CD4-positive, CD25-positive, alpha-beta regulatory T cell (primary cell): Measurements from ENCODE around the gene OR4D2. TPM values are rescaled to one million over a fixed set of nuclear protein-coding genes. Genes with fewer than 3 reads are reported as not detected.

Experiments
- ATAC-seq, 2 donors: fragments of 150-1000 bp; cut with Tn5 transposase; one replicate each; pipeline ENCODE4 v1.10.0; 2021; ENCODE audit warnings: low read depth in 2 of 2, moderate number of reproducible peaks in 2 of 2, moderate library complexity in 1 of 2
- DNase-seq, 3 donors: peaks; one replicate each; pipeline versions ENCODE4 v3.0.0 to v3.0.0-alpha.2; 2012 to 2022; ENCODE audit warnings: mixed read lengths in 1 of 3
- H3K27ac ChIP-seq: one replicate; pipeline ENCODE4 v1.7.0; 2013; ENCODE audit warnings: mild to moderate bottlenecking, low read length; ENCODE audit not compliant: insufficient read depth, poor library complexity, severe bottlenecking
- H3K27me3 ChIP-seq: one replicate; pipeline ENCODE4 v1.7.0; 2013; ENCODE audit warnings: low read length; ENCODE audit not compliant: control insufficient read depth, insufficient read depth
- H3K36me3 ChIP-seq: one replicate; pipeline ENCODE4 v1.7.0; 2013; ENCODE audit warnings: mild to moderate bottlenecking, low read length, moderate library complexity; ENCODE audit not compliant: control insufficient read depth, insufficient read depth
- H3K4me1 ChIP-seq: 2 replicates; pipeline ENCODE4 v1.7.0; 2013; ENCODE audit warnings: mild to moderate bottlenecking, low read length; ENCODE audit not compliant: insufficient read depth, control insufficient read depth, poor library complexity, severe bottlenecking
- H3K4me3 ChIP-seq: one replicate; pipeline ENCODE4 v1.7.0; 2013; ENCODE audit warnings: low read depth, mild to moderate bottlenecking, low read length, moderate library complexity
- H3K9me3 ChIP-seq, 2 experiments: 1 replicate in 1 of 2; 2 replicates in 1 of 2; pipeline ENCODE4 v1.7.0; 2013; ENCODE audit warnings: low read length in 2 of 2, mild to moderate bottlenecking in 1 of 2, moderate library complexity in 1 of 2; ENCODE audit not compliant: control insufficient read depth in 2 of 2
- H3K27ac Mint-ChIP-seq, 3 donors: one replicate each; pipeline ENCODE4 v1.8.0; 2020 to 2022; ENCODE audit warnings: mild to moderate bottlenecking in 3 of 3, mixed read lengths in 3 of 3, moderate library complexity in 2 of 3
- H3K27me3 Mint-ChIP-seq: one replicate; pipeline ENCODE4 v1.8.0; 2022; ENCODE audit warnings: mild to moderate bottlenecking, mixed read lengths
- H3K36me3 Mint-ChIP-seq: one replicate; pipeline ENCODE4 v1.8.0; 2020; ENCODE audit warnings: mixed read lengths
- H3K4me1 Mint-ChIP-seq, 4 donors: one replicate each; pipeline ENCODE4 v1.8.0; 2020 to 2022; ENCODE audit warnings: mixed read lengths in 4 of 4, mild to moderate bottlenecking in 1 of 4
- H3K4me3 Mint-ChIP-seq, 4 donors: one replicate each; pipeline ENCODE4 v1.8.0; 2020 to 2022; ENCODE audit warnings: mild to moderate bottlenecking in 4 of 4, mixed read lengths in 4 of 4, moderate library complexity in 3 of 4
- H3K9me3 Mint-ChIP-seq, 7 donors: one replicate each; pipeline ENCODE4 v1.8.0; 2020 to 2022; ENCODE audit warnings: mixed read lengths in 7 of 7, mild to moderate bottlenecking in 3 of 7, moderate library complexity in 2 of 7
- polyA plus RNA-seq, 4 donors: library from polyadenylated mRNA; unstranded; fragments of 300-500 nt; fragmentation: Illumina TruSeq; gene quantifications; one replicate each; pipeline ENCODE4 v1.2.3, GENCODE V29; 2021
- total RNA-seq: library from RNA; stranded (reverse); gene quantifications from one replicate; pipeline ENCODE4 v1.2.3, GENCODE V29; 2022

OR4D2 gene
- total and polyA plus RNA-seq, 5 donors from 2014 or later: not detected

- H3K27me3 ChIP-seq: no peaks in the 10 kb centered on the region
- Mint-ChIP-seq H3K4me3 (peak overlapping the region in 3 of 4 donors; percentile 27 to 57 (median 32)), H3K4me1 (peaks cover 31 to 42% (median 36%) of the 10 kb centered on the region in 4 donors), H3K27ac (peak overlapping the region in 1 of 3 donors; percentile 65), H3K9me3 (no peaks in the 10 kb centered on the region), H3K36me3 (peaks cover 3% of the 10 kb centered on the region), H3K27me3 (peaks cover 26% of the 10 kb centered on the region)
- peak; percentile 25 to 84 (median 63) for DNase-seq
- peak; percentile 79 to 89 for ATAC-seq
- H3K36me3 ChIP-seq: no peaks in the 10 kb centered on the region
- peaks cover 27% of the 10 kb centered on the region for H3K4me1 ChIP-seq
- no peaks in the 10 kb centered on the region for H3K9me3 ChIP-seq
- no peak overlapping the region for H3K4me3 ChIP-seq
- no peak overlapping the region for H3K27ac ChIP-seq
Observed at GRCh38 chr17:58172369-58173071, 5.7 kb downstream of the OR4D2 start.

- H3K27ac ChIP-seq: no peak overlapping the region
- H3K4me3 ChIP-seq: no peak overlapping the region
- no peaks in the 10 kb centered on the region for H3K36me3 ChIP-seq
- no peak for DNase-seq
- no peaks in the 10 kb centered on the region for H3K9me3 ChIP-seq
- no peak for ATAC-seq
- H3K27ac Mint-ChIP-seq: no peak overlapping the region
- H3K9me3 Mint-ChIP-seq: no peaks in the 10 kb centered on the region
- H3K27me3 Mint-ChIP-seq: peaks cover 31% of the 10 kb centered on the region
- peaks cover 22 to 35% (median 26%) of the 10 kb centered on the region in 4 donors for H3K4me1 Mint-ChIP-seq
- no peak overlapping the region for H3K4me3 Mint-ChIP-seq
- peaks cover 18% of the 10 kb centered on the region for H3K4me1 ChIP-seq
- H3K27me3 ChIP-seq: no peaks in the 10 kb centered on the region
- H3K36me3 Mint-ChIP-seq: no peaks in the 10 kb centered on the region
Observed at GRCh38 chr17:58174871-58175270, 8.1 kb downstream of the OR4D2 start.

DNA sequence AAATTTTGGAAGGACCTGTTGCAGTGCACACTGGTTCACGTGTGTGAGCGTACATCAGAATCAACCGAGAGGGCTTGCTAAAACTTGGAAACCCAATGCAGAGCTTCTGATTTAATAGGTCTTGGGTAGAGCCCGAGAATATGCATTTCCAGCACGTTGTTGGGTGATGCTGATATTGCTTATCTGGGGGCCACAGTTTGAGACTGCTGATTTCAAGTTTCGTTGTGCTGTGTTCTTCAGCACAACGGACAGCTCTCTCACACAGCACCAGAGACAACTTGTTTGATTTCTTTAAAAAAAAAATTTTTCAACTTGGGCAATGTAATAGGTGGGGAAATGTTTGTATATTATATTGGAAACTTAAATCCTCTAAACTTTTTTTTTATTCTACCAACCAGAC, 9.4 kb downstream of the OR4D2 start:
- no peak overlapping the region for H3K27ac ChIP-seq
- ATAC-seq (no peak), DNase-seq (no peak)
- H3K9me3 ChIP-seq: no peaks in the 10 kb centered on the region
- Mint-ChIP-seq H3K9me3 (no peaks in the 10 kb centered on the region), H3K4me3 (no peak overlapping the region), H3K27ac (no peak overlapping the region), H3K27me3 (peaks cover 31% of the 10 kb centered on the region), H3K4me1 (peaks cover 13 to 23% (median 14%) of the 10 kb centered on the region in 4 donors), H3K36me3 (no peaks in the 10 kb centered on the region)
- peaks cover 7% of the 10 kb centered on the region for H3K4me1 ChIP-seq
- no peaks in the 10 kb centered on the region for H3K27me3 ChIP-seq
- H3K4me3 ChIP-seq: no peak overlapping the region
- no peaks in the 10 kb centered on the region for H3K36me3 ChIP-seq

DNA sequence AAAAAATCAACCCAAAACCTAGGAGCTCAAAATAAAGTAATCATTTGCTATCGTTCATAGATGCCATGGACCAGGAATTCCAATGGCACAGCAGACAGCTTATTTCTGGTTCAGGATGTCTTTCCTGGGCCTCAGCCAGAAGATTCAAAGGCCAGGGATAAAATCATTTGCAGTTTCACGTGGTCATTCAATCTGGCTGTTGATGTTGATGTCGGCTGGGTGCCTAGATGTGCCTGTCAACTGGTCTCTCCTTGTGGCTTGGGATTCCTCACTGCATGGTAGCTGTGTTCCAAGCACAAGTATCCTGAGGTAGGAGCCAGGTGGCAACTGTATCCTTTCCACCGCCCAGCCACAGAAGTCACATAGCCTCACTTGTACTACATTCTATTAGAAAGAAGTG, 15.0 kb downstream of the OR4D2 start:
- DNase-seq: no peak

DNA sequence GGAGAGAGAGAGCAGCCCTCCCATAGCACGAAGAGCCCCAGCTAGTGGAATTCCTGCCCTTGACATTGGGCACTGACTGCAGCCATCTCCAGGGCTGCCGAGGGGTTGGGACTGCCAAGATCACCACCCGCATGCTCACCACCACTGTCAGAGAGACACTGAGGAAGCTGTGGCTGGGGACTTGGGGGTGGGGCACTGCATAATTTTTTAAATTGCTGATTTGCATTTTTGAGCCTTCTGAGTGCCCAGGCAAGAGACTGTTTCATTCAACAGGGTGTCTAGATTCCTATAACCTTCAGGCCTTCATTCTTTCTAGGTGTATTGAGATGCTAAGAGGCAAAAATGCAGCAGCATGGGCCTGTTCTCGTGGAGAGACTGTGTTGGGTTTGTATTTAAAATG, 16.7 kb downstream of the OR4D2 start:
- H3K4me1 ChIP-seq: no peaks in the 10 kb centered on the region
- H3K27me3 ChIP-seq: no peaks in the 10 kb centered on the region
- no peak overlapping the region for H3K4me3 Mint-ChIP-seq
- H3K9me3 Mint-ChIP-seq: no peaks in the 10 kb centered on the region
- H3K27ac Mint-ChIP-seq: no peak overlapping the region
- no peak overlapping the region for H3K27ac ChIP-seq
- no peaks in the 10 kb centered on the region for H3K9me3 ChIP-seq
- DNase-seq (no peak), ATAC-seq (no peak)
- peaks cover 0 to 4% (median 1%) of the 10 kb centered on the region in 4 donors for H3K4me1 Mint-ChIP-seq
- H3K36me3 Mint-ChIP-seq: no peaks in the 10 kb centered on the region
- no peak overlapping the region for H3K4me3 ChIP-seq
- H3K36me3 ChIP-seq: no peaks in the 10 kb centered on the region
- H3K27me3 Mint-ChIP-seq: peaks cover 18% of the 10 kb centered on the region

More for the DNA sequence above, 15.0 kb downstream of the OR4D2 start:
- no peaks in the 10 kb centered on the region for H3K4me1 ChIP-seq
- no peak overlapping the region for H3K27ac ChIP-seq
- H3K9me3 ChIP-seq: no peaks in the 10 kb centered on the region
- Mint-ChIP-seq H3K36me3 (no peaks in the 10 kb centered on the region), H3K9me3 (no peaks in the 10 kb centered on the region), H3K4me1 (peaks cover 0 to 4% (median 1%) of the 10 kb centered on the region in 4 donors), H3K4me3 (no peak overlapping the region), H3K27me3 (peaks cover 12% of the 10 kb centered on the region), H3K27ac (no peak overlapping the region)
- no peaks in the 10 kb centered on the region for H3K27me3 ChIP-seq
- ATAC-seq: no peak
- H3K36me3 ChIP-seq: no peaks in the 10 kb centered on the region
- H3K4me3 ChIP-seq: no peak overlapping the region

DNA sequence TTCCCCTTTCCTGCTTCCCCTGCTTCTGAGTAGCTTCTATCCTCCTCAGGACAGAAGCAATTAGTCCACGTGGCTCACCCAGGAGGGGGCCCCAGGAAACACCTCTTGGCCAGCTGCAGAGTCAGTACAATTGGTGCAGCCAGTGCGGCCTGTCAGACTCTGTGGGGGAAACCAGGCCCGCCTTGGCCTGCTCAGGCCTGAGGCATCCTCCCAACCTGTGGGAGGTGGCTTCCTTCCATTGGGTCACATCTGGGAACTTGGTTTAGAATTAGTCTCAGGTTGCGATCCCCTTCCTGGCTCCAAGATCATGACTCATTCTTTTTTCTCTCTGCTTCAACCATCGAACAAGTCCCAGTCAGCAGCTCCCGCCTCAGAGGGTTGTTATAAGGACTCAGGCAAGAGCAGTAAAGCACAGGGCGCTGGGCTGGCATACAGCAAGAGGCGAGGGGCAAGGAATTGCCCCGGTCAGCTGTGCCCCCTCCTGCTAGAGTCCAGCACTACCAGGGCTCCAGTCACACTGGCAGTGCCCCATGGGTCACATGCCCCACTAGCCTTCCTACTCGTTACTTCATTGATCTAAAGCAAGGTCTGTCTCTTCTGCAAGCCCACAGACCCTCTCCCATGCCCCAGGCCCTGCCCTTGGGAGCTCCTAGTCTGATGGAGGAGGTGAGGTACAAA, 17.7 kb downstream of the OR4D2 start:
- Mint-ChIP-seq H3K9me3 (no peaks in the 10 kb centered on the region), H3K4me1 (peaks cover 0 to 3% (median 1%) of the 10 kb centered on the region in 4 donors), H3K4me3 (no peak overlapping the region), H3K27ac (no peak overlapping the region), H3K36me3 (no peaks in the 10 kb centered on the region), H3K27me3 (peaks cover 15% of the 10 kb centered on the region)
- DNase-seq (no peak), ATAC-seq (no peak)
- Histone ChIP-seq H3K4me3 (no peak overlapping the region), H3K27me3 (no peaks in the 10 kb centered on the region), H3K9me3 (no peaks in the 10 kb centered on the region), H3K36me3 (no peaks in the 10 kb centered on the region), H3K27ac (no peak overlapping the region), H3K4me1 (no peaks in the 10 kb centered on the region)

DNA sequence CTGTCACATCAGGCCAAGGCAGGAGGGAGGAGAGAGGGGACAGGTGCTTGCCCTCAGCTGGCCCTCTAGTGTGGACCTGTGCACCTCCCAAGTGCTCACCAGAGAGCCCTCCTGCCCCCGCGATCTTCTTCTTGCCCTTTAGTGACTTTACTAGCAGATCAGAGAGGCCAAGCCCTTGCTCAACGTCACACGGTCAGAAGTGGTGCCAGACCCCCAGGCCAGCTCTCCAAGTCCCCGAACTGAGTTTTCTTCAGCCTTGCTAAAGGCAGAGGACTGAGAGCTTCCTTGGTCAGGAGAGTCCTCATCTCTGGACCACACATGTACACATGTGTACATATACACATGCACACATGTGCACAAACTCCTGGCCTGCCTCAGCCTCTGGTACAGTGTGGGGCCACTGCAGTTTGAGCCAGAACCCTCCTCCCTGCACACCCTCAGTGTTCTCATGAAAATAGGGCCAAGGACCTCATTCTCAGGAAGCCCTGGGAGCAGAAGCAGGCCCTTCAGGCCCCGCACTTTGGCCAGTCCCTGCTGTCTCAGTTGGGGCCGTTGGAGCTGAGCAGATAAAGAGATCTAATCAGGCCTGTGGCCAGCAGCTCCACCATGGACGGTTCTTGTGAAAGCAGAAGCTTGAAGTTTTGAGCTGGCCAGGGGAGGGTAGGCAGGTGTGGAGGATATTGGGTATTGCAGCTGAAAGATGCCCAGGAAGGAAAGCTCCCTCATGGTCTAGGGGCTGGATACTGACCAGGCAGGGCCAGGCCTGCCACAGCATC, 18.4 kb downstream of the OR4D2 start:
- H3K4me3 Mint-ChIP-seq: no peak overlapping the region
- Histone ChIP-seq H3K36me3 (no peaks in the 10 kb centered on the region), H3K9me3 (no peaks in the 10 kb centered on the region), H3K4me3 (no peak overlapping the region), H3K27ac (no peak overlapping the region), H3K4me1 (no peaks in the 10 kb centered on the region), H3K27me3 (no peaks in the 10 kb centered on the region)
- no peak overlapping the region for H3K27ac Mint-ChIP-seq
- no peaks in the 10 kb centered on the region for H3K9me3 Mint-ChIP-seq
- DNase-seq (no peak), ATAC-seq (no peak)
- H3K36me3 Mint-ChIP-seq: no peaks in the 10 kb centered on the region
- peaks cover 12% of the 10 kb centered on the region for H3K27me3 Mint-ChIP-seq
- peaks cover 0 to 2% (median 0%) of the 10 kb centered on the region in 4 donors for H3K4me1 Mint-ChIP-seq
